GM18873 (cell line): Measurements from ENCODE around the gene FREY1.

Experiments used
- ATAC-seq: cut with Tn5 transposase; IDR thresholded peaks from one replicate; pipeline ENCODE4 v1.9.1; 2021; ENCODE audit warnings: mild to moderate bottlenecking, moderate library complexity, moderate number of reproducible peaks; ENCODE audit not compliant: unreplicated experiment, low FRiP score

Gene FREY1, protein sequence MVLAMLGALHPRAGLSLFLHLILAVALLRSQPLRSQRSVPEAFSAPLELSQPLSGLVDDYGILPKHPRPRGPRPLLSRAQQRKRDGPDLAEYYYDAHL

DNA sequence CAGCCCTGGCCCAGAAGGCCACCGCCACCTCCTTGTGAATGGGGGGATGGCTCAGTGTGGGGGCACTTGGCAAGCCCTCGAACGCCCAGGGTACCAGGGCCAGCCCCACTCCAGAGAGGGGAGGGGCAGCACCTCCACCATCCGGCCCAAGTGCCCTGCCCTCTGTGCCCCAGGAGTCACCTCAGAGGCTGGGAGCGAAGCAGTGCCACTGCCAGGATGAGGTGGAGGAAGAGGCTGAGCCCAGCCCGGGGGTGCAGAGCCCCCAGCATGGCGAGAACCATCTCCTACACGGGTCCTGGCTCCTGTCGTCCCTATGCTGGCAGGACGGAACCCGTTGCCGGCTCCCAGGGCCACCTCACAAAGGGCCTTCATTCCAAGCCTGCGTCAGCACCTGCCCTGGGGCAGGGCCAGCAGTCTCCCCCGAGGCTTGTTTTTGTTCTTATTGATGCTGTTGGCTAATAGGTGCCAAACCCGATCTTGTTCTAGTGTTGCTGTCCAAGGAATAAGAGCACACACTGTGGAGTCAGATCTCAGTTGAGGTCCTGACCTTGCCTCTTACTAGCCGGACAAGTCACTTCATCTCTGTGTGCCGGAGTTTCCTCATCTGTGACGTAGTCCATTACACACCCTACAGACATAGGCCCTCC, at the start of gene FREY1:
FREY1 (minus strand) TSS at position 307 of the 647 bp plus-strand sequence; CDS start at position 281, 26 bp downstream.
- ATAC-seq, result no peak

DNA sequence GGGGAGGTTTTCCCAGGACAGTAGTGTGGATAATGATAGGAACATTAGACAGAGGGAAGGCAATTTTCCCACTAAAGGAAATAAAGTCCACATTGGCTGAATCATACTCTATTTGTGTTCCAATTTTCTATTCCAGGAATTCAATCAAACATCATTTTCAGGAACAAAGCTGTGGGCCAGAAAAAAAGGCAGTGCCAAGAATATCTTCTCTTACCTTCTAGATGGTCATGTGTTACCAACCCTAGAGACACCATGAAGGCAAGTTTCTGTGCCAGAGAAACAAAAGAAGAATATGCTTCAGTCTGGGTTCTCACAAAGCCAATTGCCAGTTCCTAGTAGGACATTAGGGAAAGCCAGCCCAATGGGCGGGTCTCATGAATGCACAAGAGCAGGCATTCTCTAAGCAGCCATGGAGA, 42.9 kb upstream of the FREY1 start:
- no peak for ATAC-seq

- no peak for ATAC-seq
Observed at GRCh38 chr11:45948356-45948755, 41.3 kb upstream of the FREY1 start.

DNA sequence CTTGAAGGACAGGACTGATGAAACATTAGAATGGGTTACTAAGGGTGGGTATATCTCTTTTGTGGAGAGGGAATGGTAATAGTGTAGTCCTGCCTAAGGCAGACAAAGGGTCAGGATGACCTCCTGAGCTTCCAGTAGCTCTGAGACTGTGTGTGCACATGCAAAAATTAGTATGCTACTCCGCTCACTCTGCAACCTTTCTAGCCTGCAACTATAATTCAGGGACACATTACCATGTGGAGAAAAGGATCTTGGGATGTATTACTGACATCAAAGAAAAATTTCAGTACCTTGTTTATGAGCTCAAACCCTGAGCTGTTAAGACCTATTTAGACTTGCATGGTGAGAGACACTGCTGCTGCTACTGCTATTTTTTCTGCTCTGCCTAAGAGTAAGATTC, 40.8 kb upstream of the FREY1 start:
- ATAC-seq, result no peak

DNA sequence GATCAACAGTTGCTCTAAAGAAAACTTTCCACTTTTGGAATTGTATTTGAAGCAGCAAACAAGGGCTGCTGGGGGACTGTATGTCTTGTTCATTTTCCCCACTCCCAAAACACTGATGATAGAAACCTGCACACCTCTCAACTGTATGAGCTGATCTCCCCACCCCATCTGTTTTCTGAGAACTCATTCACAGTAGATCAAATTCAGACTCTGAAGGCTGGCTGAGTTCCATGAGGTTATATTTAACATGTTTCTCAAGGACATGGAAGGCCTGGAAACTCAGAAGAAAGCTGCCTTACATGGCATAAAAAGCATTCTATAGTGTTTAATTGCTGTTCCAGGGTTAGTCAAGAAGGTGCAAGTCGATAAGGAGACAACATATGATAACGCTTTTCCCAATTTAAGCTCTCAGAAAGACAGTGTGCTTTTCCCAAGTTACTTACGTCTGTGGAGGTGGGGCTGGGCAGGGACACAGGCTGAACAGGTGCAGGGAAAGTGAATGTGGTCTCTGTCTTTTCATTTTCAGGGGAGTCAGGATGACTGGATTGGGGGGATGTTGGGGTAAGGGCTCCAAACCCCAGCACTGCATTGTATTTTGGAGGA, 38.4 kb upstream of the FREY1 start:
- no peak for ATAC-seq

DNA sequence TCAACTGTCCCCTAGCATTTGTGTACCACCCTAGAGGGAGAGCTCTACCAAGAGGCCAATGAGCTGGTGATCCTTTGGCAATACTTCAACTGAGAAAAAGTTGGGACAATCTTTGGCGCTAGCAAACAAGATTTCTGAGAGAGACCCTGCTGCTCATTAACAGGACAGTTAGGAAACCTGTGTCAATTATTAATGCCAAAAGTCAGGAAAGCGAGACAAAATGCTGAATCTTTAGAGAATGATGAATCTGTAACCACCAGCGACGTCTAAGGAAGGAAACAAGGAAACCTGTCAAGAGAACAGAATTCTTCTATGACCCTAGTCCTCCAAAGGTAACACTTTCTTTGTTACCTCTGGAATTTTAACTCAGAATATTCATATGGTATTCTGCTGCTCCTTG, 35.3 kb upstream of the FREY1 start:
- no peak for ATAC-seq

- no peak for ATAC-seq
Observed at GRCh38 chr11:45941285-45941684, 34.2 kb upstream of the FREY1 start.

GRCh38 chr11:45939836-45940235, 32.8 kb upstream of the FREY1 start:
- no peak for ATAC-seq

GRCh38 chr11:45937916-45938315, 30.8 kb upstream of the FREY1 start:
- no peak for ATAC-seq

DNA sequence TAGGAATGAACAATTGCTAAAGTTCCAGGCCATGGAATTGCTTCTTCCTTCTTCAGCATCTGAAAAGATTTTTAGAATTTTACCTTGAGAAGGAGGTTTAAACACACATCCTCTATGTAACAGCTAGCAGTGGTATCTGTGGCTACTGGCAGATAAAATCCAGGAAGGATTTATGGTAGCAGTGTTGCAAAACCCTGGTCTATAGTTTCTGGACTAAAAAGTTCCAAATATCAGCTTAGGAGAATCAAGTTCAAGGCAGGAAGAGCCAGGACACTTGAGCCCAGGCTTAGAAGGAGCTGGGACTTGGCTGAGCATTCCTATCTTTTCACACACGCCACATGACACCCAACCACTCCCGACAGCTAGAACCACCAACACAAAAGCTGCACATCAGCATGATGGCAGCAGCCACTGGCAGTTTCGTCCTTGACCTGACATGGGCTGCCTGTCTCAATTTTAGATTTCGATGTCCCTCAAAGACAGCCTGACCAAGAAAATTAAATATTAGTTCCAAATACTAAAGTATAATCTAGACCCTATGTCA, 29.5 kb upstream of the FREY1 start:
- no peak for ATAC-seq

DNA sequence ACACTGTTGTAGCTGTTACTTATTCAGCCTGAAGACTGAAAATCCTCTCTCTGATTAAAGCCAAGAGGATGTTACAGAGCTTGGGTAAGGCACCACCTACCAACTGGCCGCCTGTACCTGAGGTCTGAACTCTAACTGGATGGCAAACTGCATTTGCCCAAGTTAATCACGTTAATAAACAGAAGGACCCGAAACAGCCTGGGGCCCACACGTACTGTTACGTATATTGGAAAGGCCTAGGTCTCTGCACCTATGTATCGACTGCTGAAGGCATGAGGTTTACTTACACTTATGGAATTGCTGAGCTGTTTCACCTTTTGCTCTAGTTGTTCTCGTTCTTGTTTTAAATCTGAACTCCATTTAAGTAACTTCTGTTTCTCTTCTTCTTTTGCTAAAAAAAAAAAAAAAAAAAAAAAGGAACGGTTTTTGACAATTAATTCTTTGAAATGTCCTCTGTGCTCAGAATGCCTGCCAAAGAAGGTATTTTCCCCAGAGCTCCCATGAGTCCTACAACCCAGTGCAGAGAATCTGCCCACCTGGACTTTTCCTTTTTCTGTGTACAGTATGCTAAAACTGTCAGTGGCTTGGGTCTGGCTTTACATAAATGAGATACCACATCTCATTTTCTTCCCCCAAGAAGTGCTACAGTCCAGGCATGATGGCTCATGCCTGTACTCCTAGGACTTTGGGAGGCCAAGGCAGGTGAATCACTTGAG, 28.4 kb upstream of the FREY1 start:
- no peak for ATAC-seq

DNA sequence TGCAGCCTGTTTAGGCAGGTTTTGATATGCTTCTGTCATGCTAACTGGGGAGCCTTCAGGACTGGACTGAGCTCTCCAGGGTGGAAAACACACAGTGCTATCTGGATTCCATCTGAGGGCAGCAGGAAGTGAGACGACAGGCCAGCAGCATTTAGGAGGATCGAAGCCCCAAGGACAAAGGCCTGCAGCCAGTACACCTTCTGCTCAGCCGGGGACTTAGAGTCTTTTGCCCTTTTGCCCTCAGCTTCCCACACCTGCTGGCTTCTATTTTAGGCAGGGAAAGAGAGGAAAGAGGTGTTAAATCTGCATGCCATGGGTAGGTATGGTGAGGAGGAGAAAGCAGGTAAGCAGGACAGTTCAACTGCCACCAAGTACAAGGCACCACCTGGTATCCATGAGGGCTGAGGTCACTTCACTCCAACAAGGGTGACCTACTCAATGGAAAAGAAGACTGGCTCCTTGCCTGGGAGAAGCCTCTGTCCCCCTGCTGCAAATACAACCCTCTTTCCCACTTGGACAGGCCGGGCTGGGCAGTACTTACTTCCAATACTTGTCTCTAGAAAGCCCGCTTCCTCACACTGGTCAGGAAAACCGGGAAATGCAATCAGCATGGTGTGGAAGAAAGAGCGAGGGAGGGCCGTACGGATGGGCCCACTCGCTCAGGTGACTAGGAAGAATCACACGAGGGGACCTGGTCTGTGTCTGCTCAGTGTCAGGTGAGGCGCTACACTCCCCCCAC, 27.7 kb upstream of the FREY1 start:
- ATAC-seq, result no peak

DNA sequence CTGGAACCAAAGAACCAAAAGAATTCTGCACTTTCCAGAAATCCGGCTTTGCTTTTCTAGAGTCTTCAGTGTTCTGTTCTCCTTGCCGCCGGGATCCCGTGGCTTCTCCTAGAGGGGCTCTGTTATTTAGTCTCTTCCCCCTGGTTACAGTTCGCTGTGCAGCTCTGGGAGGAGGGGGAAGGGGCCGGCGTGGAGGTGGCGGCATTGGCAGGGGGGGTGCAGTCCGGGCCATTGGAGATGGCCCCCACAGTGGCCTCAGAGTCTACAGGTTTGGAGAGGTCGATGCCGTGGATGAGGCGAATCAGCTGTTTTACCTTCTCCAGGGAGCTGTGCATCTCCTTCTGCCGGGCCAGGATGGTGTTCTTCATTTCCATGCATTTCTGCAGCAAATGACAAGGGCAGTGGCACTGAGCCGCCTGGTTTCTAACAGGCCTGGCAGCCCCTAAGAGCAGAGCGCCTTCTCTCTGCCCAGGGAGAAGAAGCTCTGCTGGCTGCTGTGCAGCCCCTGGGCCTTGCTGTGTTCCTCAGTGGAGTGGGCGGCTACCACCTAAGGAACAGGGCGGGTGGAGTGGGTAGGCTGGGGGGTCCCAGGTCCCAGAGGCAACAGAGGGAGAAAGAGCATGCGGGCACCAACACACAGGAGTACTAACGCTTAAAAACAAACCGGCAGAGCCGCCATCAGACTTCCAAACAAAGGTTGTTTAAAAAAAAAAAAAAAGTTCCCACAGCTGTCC, 26.9 kb upstream of the FREY1 start:
- no peak for ATAC-seq

- ATAC-seq, result no peak
Observed at GRCh38 chr11:45933131-45933831, 26.2 kb upstream of the FREY1 start.

GRCh38 chr11:45932217-45932616, 25.1 kb upstream of the FREY1 start:
- ATAC-seq, result no peak

GRCh38 chr11:45931739-45932138, 24.7 kb upstream of the FREY1 start:
- no peak for ATAC-seq

DNA sequence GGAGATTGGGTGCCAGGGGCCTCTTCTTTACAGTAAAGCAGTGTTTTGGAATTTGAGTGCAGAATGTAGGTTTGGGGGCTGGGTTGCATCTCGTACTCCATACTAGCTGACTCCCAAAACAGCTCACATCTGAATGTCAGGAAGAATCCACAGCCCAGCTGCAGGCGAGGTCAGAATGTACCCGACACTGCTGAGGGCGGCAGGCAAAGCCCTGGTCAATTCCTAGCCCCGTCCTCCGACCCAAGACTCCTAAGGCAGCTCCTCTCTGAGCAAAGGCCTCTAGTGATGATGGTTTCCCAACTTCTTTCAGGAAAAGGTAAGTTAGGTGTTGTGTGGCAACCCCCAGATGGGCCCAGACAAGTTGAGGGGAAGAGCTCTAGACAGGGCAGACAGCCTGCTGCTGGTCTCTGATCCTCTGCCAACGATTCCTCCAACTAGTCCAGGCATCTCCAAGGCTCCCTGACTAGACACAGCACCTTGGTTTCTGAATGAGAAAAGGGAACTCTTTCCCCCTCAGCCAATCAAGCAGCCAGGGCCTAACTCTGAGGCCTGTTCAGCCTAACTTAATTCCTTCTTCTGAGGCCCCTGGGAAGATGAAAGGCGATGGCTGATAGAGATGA, 24.0 kb upstream of the FREY1 start:
- ATAC-seq, result no peak

DNA sequence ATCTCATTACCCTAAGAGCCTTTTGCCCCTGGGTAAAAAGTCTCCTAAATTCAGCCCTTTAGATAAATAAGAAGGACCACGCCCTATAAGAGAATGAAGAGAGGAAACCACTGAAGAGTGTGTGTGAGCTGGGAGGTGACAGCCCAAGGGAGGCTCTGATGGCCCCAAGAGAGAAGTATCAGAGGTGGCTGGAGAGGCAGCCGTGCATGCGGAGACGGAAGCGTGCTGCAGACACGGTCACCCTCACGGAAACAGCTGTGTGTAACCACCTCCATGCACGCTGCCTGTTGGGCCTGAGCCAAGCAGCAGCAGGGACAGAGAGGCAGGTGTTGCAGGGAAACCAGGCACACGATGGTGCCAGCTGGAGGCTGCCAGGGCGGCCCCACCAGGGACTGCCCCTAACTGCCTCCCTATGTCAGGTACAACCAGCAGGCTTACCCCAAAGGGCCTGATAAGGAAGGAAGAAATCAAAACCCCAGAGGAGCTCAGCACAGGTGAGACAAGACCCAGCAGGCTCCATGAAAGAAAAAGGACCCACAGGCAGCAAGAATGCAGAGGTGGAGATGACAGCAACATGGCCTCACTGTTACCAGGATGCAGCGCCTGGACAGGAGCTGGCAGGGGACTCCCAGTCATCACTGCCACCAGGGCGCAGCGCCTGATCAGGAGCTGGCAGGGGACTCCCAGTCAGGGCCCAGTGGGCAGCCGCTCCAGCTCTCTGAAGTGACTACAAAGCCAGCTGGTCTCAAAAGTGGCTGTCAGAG, 23.1 kb upstream of the FREY1 start:
- ATAC-seq, result peak; percentile 93
